GM19455 (cell line): ENCODE results near the gene BLVRB.
"Not testable (repeated sequence)": the region's sequence is repeated elsewhere in the genome, so short reads cannot be mapped to it uniquely, and the experiment has no call there.

Experiments used
- ATAC-seq: cut with Tn5 transposase; IDR thresholded peaks from one replicate; pipeline ENCODE4 v1.9.1; 2021; ENCODE audit not compliant: unreplicated experiment

The BLVRB gene

GRCh38 chr19:40410030-40410389, 55.5 kb downstream of the BLVRB start:
- no peak for ATAC-seq

- ATAC-seq, result not testable (repeated sequence)
Observed at GRCh38 chr19:40408598-40408925, 57.0 kb downstream of the BLVRB start.

GRCh38 chr19:40407714-40408597, 57.6 kb downstream of the BLVRB start:
- no peak for ATAC-seq

GRCh38 chr19:40403262-40403984, 62.1 kb downstream of the BLVRB start:
- ATAC-seq, result peak; percentile 71

GRCh38 chr19:40400559-40400958, 65.0 kb downstream of the BLVRB start:
- no peak for ATAC-seq

GRCh38 chr19:40398417-40399131, 67.0 kb downstream of the BLVRB start:
- no peak for ATAC-seq
